ENCODE data around the gene EPB41L3.
"Not testable (repeated sequence)": the region's sequence is repeated elsewhere in the genome, so short reads cannot be mapped to it uniquely, and the experiment has no call there.

The EPB41L3 gene

GRCh38 chr18:5496305-5496704 is 47.5 kb downstream of the EPB41L3 start:
- DNase-seq (ENCODE audit: low read depth), result no peak

DNA sequence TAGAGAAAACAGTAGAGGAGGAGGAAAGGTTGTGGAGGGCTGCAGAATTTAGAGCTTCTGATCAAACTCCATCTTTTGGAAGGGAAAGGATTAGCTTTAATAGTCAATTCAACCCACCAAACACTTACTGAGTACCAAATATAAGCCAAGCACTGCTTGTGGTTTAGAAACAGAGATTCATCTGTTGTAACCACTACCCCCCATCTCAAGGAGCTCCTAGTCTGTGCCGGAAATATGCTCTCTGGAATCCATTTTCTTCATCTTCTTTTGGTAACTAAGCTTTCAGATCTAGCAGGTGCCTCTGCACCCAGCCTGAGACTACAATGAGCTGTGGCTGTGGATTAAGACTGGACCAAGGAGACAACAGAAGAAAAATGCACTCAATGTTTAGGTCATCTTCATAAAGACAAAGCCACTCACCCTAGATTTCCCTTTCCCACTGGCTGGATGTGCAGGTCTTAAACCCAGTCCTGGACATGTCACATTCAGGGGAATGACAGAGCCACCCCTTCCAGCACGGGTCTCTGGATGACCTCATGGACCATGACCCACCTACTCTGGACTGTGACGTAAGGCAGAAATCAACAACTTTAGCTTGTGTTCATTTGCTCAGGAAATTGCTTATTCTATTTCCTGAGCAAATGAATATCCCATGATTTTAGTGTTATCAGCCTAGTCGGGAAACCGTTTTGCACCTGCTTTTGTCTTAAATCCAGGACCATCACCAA is 52.9 kb downstream of the EPB41L3 start:
- DNase-seq (ENCODE audit: low read depth), result no peak

DNA sequence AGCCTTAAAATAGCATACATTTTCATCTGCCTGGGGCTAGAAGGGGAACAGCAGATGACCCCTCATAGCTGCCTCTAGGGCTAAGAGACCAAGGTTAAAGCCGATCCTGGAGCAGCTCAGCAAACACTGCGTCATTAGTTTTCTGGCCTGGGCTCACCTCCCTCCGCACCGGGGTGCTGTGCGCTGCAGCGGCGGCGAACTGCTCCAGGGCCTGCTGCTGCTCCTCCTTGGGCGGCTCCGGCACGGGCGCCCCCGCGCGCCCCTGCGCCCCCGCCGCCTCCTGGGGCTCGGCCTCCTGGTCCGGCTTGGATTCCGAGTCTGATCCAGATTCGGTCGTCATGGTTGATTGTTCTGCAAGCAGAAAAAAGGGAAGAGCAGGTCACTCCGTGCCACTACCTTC is 55.0 kb downstream of the EPB41L3 start:
- no peak for DNase-seq (ENCODE audit: low read depth)

GRCh38 chr18:5488044-5488443 is 55.8 kb downstream of the EPB41L3 start:
- not testable (repeated sequence) for DNase-seq (ENCODE audit: low read depth)

DNA sequence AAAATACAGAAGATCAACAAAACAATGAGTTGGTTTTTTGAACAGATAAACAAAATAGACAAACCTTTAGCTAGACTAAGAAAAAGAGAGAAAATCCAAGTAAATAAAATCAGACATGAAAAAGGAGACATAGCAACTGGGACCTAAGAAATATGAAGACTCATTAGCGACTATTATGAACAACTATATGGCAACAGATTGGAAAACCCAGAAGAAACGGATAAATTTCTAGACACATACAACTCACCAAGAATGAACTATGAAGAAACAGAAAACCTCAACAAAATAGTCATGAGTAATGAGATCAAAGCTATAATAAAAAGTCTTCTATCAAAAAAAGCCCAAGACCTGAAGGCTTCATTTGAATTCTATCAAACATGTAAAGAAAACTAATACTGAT is 59.3 kb downstream of the EPB41L3 start:
- DNase-seq (ENCODE audit: low read depth), result no peak

DNA sequence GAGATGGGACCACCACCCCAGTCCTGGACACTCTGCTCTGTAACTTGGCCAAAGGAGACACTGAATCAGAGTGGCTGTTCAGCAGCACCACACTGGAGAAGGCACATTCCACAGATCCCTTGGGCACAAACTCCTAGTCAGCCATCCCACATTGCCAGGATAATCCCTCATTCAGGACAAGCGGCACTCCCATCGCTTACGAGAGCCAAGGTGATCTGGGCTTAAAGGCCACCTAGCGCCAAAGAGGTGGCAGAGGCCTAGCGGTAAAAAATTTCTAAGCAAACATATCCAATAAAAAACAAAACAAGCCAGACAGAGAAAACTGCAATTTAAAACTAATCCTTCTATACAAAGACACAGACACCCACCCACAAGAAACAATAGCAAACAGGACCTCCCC is 62.2 kb downstream of the EPB41L3 start:
- DNase-seq (ENCODE audit: low read depth), result no peak

DNA sequence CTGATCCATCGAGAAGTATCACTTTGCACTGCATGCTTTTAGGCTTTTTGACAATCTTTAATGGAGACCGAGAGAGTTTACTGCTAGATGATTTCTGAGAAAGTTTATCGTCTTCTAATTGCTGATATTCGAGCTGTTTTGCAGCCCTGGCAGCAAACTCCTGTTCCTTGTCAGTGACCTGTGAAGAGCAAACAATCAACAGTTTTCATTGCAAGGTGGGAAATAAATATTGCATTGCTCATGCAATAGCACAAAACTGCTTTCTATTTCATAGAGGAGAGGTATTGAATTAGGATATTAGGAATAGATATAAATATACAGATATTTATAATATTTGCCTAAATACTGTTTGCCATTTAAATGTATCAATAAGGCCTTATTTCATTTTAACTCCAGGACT is 65.5 kb downstream of the EPB41L3 start:
- DNase-seq (ENCODE audit: low read depth), result no peak

DNA sequence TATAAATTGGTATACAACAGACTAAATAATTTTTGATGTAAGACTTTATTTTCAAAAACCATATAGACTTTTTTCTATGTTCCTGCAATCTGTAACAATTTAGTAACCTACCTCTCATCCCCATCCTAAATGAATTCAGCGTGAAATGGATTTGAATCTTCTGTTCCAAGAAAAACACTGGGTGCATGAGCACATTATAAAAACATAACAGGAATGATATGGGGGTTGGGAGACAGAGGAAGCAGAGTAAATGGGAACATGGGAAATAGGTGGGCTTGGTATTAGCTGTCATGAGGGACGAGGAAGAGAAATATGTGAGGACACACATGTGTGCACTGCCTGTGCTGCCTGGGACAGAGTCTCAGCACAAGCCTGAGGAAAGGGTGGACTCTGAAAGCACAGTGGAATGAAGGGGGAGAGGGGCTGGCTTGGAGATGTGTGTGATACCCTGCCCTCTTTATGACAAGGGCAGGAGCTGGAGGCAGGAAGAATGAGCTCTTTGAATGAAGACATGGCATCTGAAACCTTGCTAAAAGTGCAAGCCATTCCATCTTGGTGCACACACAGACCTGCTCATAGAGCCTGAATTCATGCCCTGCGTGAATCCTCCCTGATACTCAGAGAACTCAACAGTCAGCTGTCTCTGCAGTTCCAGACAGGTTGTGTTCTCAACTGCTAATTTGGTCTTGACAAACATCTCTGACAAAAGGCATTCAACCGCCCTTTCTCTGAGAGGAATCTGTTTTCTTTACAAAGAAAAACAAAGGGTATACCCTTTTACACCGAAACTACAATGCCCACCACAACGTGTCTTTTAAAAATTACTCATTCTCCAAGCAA is 66.6 kb downstream of the EPB41L3 start:
- DNase-seq (ENCODE audit: low read depth), result no peak

DNA sequence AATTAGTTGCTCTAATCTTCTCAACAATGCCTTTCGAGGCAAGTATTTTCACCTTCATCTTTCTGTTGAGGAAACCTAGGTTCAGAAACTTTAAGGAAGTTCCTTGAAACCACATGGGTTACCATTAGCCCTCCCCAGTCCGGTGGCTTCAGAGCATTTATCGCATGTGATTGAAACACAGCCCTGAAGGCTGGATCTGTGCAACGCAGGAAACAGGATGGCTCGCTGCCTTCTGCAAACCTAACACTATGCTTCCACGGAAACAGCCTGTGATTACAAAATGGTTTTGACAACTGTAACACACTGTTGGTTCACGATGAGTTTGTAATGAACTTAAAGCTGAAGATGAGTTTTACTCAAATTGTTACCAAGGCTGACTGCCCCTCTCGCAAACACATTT is 68.5 kb downstream of the EPB41L3 start:
- no peak for DNase-seq (ENCODE audit: low read depth)

DNA sequence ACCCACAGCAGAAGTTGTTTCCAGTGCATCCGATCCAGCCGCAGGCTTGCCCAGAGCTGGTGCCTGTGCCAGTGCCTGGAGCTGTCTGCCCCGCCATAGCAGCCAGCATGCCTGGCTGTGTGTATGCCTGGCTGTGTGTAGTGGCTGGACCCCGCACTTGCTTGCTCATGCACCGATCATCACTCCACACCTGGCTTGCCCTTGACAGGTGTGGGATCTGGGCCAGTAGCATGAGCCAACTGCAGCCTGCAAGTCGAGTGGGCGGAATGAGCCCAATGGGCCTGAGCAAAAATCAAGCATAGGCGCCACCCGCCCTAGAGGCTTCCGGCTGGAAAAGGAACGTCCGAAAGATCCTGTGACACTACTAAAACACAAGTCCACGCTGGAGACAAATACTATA is 74.5 kb downstream of the EPB41L3 start:
- DNase-seq (ENCODE audit: low read depth), result no peak

DNA sequence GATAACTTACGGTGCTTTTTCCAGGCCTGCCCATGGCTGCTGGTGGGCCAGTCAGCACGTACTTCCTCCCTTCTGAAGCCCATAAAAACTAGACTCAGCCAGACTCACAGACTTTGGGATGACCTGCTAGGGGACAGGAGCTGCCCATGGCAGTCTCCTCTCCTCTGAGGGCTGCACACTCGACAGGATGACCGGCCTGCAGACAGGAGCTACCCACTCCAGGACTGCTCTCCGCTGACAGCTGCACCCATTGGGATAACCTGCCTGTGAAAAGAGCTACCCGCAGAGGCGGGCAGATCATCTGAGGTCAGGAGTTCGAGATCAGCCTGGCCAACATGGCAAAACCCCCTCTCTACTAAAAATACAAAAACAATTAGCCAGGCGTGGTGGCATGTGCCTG is 75.4 kb downstream of the EPB41L3 start:
- no peak for DNase-seq (ENCODE audit: low read depth)

DNA sequence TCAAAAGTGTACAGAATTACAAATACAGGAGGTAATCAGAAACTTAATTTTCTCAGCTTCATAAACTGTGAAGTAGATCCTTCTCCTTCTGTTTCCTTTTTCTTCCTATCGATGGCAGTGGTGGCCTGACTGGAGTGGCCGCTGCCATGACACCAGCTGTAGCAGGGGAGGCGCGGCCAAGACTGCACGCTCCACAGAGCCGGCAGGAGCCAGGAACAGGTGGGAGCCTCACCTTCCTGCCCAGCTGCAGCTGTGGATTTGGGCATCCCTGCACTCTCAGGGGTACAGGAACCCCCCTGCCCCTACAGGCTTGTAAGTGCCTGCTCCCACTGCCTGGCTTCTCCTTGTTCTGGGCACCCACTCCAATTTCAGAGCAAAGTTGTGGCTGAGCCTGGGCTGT is 76.1 kb downstream of the EPB41L3 start:
- no peak for DNase-seq (ENCODE audit: low read depth)

- no peak for DNase-seq (ENCODE audit: low read depth)
Observed at GRCh38 chr18:5466256-5466655, 77.5 kb downstream of the EPB41L3 start.

DNA sequence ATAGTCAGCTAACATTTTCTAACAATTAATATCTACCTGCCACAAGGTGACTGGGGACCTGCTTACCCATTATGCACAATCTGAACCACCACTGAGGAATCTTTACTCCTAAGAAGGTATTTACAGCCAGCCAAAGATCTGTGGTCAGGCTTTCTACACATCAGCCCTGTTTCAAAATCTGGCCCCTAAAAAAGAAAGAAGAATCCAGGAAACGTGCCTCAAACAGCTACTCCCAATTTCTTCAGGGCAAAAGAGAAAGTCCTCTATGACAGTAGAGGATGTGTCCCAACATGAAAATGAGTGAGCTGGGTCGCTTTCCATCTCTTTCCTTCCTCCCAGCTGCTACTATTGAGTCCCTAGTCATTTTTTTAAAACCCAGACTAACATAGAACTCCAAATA is 79.5 kb downstream of the EPB41L3 start:
- DNase-seq (ENCODE audit: low read depth), result no peak

- DNase-seq (ENCODE audit: low read depth), result no peak
Observed at GRCh38 chr18:5463831-5464230, 80.0 kb downstream of the EPB41L3 start.

GRCh38 chr18:5463390-5463789 is 80.4 kb downstream of the EPB41L3 start:
- DNase-seq (ENCODE audit: low read depth), result peak; percentile 51

GRCh38 chr18:5462227-5462626 is 81.6 kb downstream of the EPB41L3 start:
- no peak for DNase-seq (ENCODE audit: low read depth)

DNA sequence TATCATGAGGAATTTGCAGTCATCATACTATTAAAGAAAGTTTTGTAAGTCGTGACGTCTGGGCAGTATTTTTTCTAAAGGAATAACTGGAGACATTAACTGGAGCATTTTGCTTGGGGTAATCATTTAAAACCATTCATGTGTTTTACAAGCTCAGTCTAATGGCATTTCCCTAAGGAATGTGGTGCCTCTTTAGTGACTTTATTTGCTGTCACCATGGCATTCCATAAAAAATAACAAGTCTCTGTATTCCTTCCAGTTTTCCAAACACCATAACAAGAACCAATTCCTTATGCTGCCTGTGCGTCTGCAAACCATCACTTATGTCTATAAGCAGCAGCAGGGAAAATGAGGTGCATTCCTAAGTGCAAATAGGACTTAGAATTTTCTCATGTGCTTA is 82.8 kb downstream of the EPB41L3 start:
- DNase-seq (ENCODE audit: low read depth), result no peak

GRCh38 chr18:5457462-5457957 is 86.3 kb downstream of the EPB41L3 start:
- DNase-seq (ENCODE audit: low read depth), result no peak

- peak; percentile 14 for DNase-seq (ENCODE audit: low read depth)
Observed at GRCh38 chr18:5456577-5457461, 87.0 kb downstream of the EPB41L3 start.

GRCh38 chr18:5455674-5456073 is 88.1 kb downstream of the EPB41L3 start:
- peak; percentile 55 for DNase-seq (ENCODE audit: low read depth)

DNA sequence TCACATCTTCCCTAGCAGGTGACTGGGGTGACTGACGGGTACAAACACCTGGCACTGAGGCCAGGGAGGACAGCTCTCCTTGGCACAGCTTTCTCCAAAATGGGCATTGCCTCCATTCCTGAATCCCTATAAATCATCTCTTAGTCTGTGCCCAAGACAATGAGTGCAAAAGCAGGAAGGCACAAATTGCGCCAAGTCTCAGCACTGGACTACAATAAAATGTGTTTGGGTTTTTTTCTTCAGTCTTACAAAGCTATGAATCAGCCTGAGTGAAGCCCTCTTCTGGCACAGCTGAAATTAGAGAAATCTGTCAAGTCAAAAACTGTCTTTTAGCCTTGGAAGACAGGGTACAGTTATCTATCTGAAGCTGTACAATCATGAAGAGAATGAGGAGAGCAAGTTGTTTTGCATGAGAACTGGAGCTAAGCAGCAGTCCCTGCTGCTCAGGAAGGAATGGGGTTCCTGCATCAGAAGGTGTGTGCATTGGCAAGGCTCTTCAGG is 90.8 kb downstream of the EPB41L3 start:
- DNase-seq (ENCODE audit: low read depth), result no peak
